Neural progenitor cell (in vitro differentiated cells): Measurements from ENCODE around the gene CKAP2L. TPM values are rescaled to one million over a fixed set of nuclear protein-coding genes. Genes with fewer than 3 reads are reported as not detected.
"Not testable (repeated sequence)": the region's sequence is repeated elsewhere in the genome, so short reads cannot be mapped to it uniquely, and the experiment has no call there.

Experiments used
- DNase-seq: peaks from one replicate; pipeline ENCODE4 v3.0.0-alpha.2; 2016; ENCODE audit warnings: low spot score
- H2AFZ ChIP-seq: fragments of 200-600 bp; sonication (generic); replicated peaks from 2 replicates; pipeline ENCODE4 v1.6.1; 2016; ENCODE audit warnings: antibody characterized with exemption
- H3F3A ChIP-seq: fragments of 200-600 bp; sonication (generic); 2 replicates; pipeline ENCODE4 v1.6.1; 2016; ENCODE audit warnings: antibody characterized with exemption, low read depth
- H3K27ac ChIP-seq: fragments of 200-600 bp; sonication (generic); 2 replicates; pipeline ENCODE4 v1.5.1; 2016; ENCODE audit warnings: mild to moderate bottlenecking
- H3K27me3 ChIP-seq: fragments of 200-600 bp; sonication (generic); 2 replicates; pipeline ENCODE4 v1.6.1; 2016; ENCODE audit warnings: mild to moderate bottlenecking, moderate library complexity
- H3K36me3 ChIP-seq: fragments of 200-600 bp; sonication (generic); 2 replicates; pipeline ENCODE4 v1.5.1; 2016
- H3K4me1 ChIP-seq: fragments of 200-600 bp; sonication (generic); 2 replicates; pipeline ENCODE4 v1.6.1; 2016; ENCODE audit warnings: mixed run types
- H3K4me2 ChIP-seq: fragments of 200-600 bp; sonication (generic); 2 replicates; pipeline ENCODE4 v1.6.1; 2016
- H3K4me3 ChIP-seq: fragments of 200-600 bp; sonication (generic); 2 replicates; pipeline ENCODE4 v1.5.1; 2016
- H3K79me2 ChIP-seq: fragments of 200-600 bp; sonication (generic); 2 replicates; pipeline ENCODE4 v1.6.1; 2016; ENCODE audit warnings: low read depth
- H3K9ac ChIP-seq: fragments of 200-600 bp; sonication (generic); 2 replicates; pipeline ENCODE4 v1.6.1; 2016
- H3K9me3 ChIP-seq: fragments of 200-600 bp; sonication (generic); 2 replicates; pipeline ENCODE4 v1.5.1; 2016; ENCODE audit warnings: low read depth
- H4K20me1 ChIP-seq: fragments of 200-600 bp; sonication (generic); 2 replicates; pipeline ENCODE4 v1.6.1; 2016; ENCODE audit warnings: low read depth
- H3K27ac Mint-ChIP-seq: 3 replicates; pipeline ENCODE4 v1.8.0; 2021; ENCODE audit warnings: mixed read lengths
- H3K27me3 Mint-ChIP-seq: 2 replicates; pipeline ENCODE4 v1.8.0; 2022; ENCODE audit warnings: low read depth, mild to moderate bottlenecking, inconsistent platforms, moderate library complexity, mixed read lengths; ENCODE audit not compliant: insufficient read depth
- H3K36me3 Mint-ChIP-seq: 3 replicates; pipeline ENCODE4 v1.8.0; 2021; ENCODE audit warnings: mixed read lengths
- H3K4me1 Mint-ChIP-seq: 3 replicates; pipeline ENCODE4 v1.8.0; 2021; ENCODE audit warnings: mixed read lengths
- H3K4me3 Mint-ChIP-seq: 3 replicates; pipeline ENCODE4 v1.8.0; 2021; ENCODE audit warnings: mild to moderate bottlenecking, moderate library complexity, mixed read lengths
- H3K9me3 Mint-ChIP-seq: 3 replicates; pipeline ENCODE4 v1.8.0; 2020; ENCODE audit warnings: mixed read lengths
- CTCF ChIP-seq: fragments of 200-600 bp; sonication (generic); IDR thresholded peaks from 2 replicates; pipeline ENCODE4 v1.5.1; 2017; ENCODE audit warnings: antibody characterized with exemption, mild to moderate bottlenecking
- EZH2 ChIP-seq: fragments of 200-600 bp; sonication (generic); IDR thresholded peaks from 2 replicates; pipeline ENCODE4 v1.6.1; 2017; ENCODE audit warnings: antibody characterized with exemption, mild to moderate bottlenecking, moderate library complexity
- EZH2phosphoT487 ChIP-seq: fragments of 200-600 bp; sonication (generic); IDR thresholded peaks from 2 replicates; pipeline ENCODE4 v1.6.1; 2017; ENCODE audit warnings: antibody characterized with exemption
- total RNA-seq: library from RNA; depleted of rRNA; stranded (reverse); fragments of >200 nt; gene quantifications from 2 replicates; pipeline ENCODE4 v1.2.3, GENCODE V29; 2015; ENCODE audit warnings: low replicate concordance

Gene CKAP2L
- total RNA-seq, 1 donor from 2014 or later = 53.7 TPM

- TF ChIP-seq EZH2phosphoT487 (no peak), CTCF (no peak), EZH2 (no peak)
- H3K27ac Mint-ChIP-seq = no peak overlapping the region
- Histone ChIP-seq H3K79me2 (no peaks in the 10 kb centered on the region), H3K4me3 (no peak overlapping the region), H3K9me3 (no peaks in the 10 kb centered on the region), H3K9ac (no peak overlapping the region), H4K20me1 (no peaks in the 10 kb centered on the region), H2AFZ (no peak overlapping the region), H3K36me3 (no peaks in the 10 kb centered on the region), H3K4me2 (no peak overlapping the region), H3K27me3 (no peaks in the 10 kb centered on the region), H3K27ac (no peak overlapping the region), H3K4me1 (no peaks in the 10 kb centered on the region), H3F3A (no peaks in the 10 kb centered on the region)
- peaks cover 15% of the 10 kb centered on the region for H3K27me3 Mint-ChIP-seq
- DNase-seq = no peak
- no peaks in the 10 kb centered on the region for H3K36me3 Mint-ChIP-seq
- H3K4me1 Mint-ChIP-seq = peaks cover 31% of the 10 kb centered on the region
- peaks cover 2% of the 10 kb centered on the region for H3K9me3 Mint-ChIP-seq
- H3K4me3 Mint-ChIP-seq = peak overlapping the region; percentile 42
Observed at GRCh38 chr2:112710956-112711750, 53.3 kb downstream of the CKAP2L start.

GRCh38 chr2:112709703-112710102 lies 54.7 kb downstream of the CKAP2L start:
- Histone ChIP-seq H3K4me2 (no peak overlapping the region), H3K9me3 (no peaks in the 10 kb centered on the region), H3K79me2 (no peaks in the 10 kb centered on the region), H3K27me3 (no peaks in the 10 kb centered on the region), H3K9ac (no peak overlapping the region), H4K20me1 (no peaks in the 10 kb centered on the region), H3K4me1 (no peaks in the 10 kb centered on the region), H3K4me3 (no peak overlapping the region), H3K36me3 (no peaks in the 10 kb centered on the region), H3F3A (no peaks in the 10 kb centered on the region), H3K27ac (no peak overlapping the region), H2AFZ (no peak overlapping the region)
- Mint-ChIP-seq H3K4me3 (peak overlapping the region; percentile 71), H3K36me3 (no peaks in the 10 kb centered on the region), H3K27ac (peak overlapping the region; percentile 92), H3K4me1 (peaks cover 31% of the 10 kb centered on the region), H3K9me3 (peaks cover 2% of the 10 kb centered on the region), H3K27me3 (peaks cover 16% of the 10 kb centered on the region)
- no peak for DNase-seq
- TF ChIP-seq CTCF (no peak), EZH2phosphoT487 (no peak), EZH2 (no peak)

GRCh38 chr2:112708968-112709367 lies 55.4 kb downstream of the CKAP2L start:
- H2AFZ ChIP-seq = no peak overlapping the region
- H3K4me2 ChIP-seq = no peak overlapping the region
- H4K20me1 ChIP-seq = no peaks in the 10 kb centered on the region
- H3K27ac ChIP-seq = no peak overlapping the region
- Mint-ChIP-seq H3K4me3 (peak overlapping the region; percentile 34), H3K27me3 (peaks cover 18% of the 10 kb centered on the region), H3K36me3 (no peaks in the 10 kb centered on the region), H3K4me1 (peaks cover 29% of the 10 kb centered on the region), H3K27ac (peak overlapping the region; percentile 11), H3K9me3 (peaks cover 2% of the 10 kb centered on the region)
- no peaks in the 10 kb centered on the region for H3K79me2 ChIP-seq
- H3F3A ChIP-seq = no peaks in the 10 kb centered on the region
- peak; percentile 44 for DNase-seq
- no peaks in the 10 kb centered on the region for H3K36me3 ChIP-seq
- no peaks in the 10 kb centered on the region for H3K9me3 ChIP-seq
- H3K4me3 ChIP-seq = no peak overlapping the region
- no peaks in the 10 kb centered on the region for H3K27me3 ChIP-seq
- TF ChIP-seq CTCF (no peak), EZH2 (no peak)
- H3K9ac ChIP-seq = no peak overlapping the region
- H3K4me1 ChIP-seq = no peaks in the 10 kb centered on the region

- H3K4me3 Mint-ChIP-seq, H2AFZ ChIP-seq, H3K4me1 ChIP-seq, H3K9me3 ChIP-seq, H3K9me3 Mint-ChIP-seq, H3K36me3 Mint-ChIP-seq, H4K20me1 ChIP-seq, H3K27ac Mint-ChIP-seq, H3K4me2 ChIP-seq, H3F3A ChIP-seq, H3K9ac ChIP-seq, DNase-seq, H3K36me3 ChIP-seq, H3K27ac ChIP-seq, H3K4me3 ChIP-seq, H3K79me2 ChIP-seq, H3K27me3 ChIP-seq: not testable (repeated sequence)
- Mint-ChIP-seq H3K27me3 (peaks cover 18% of the 10 kb centered on the region), H3K4me1 (peaks cover 12% of the 10 kb centered on the region)
Observed at GRCh38 chr2:112706947-112707346, 57.5 kb downstream of the CKAP2L start.
